Measurements from ENCODE around the gene ASS1.
"Not testable (repeated sequence)": the region's sequence is repeated elsewhere in the genome, so short reads cannot be mapped to it uniquely, and the experiment has no call there.

Gene ASS1

DNA sequence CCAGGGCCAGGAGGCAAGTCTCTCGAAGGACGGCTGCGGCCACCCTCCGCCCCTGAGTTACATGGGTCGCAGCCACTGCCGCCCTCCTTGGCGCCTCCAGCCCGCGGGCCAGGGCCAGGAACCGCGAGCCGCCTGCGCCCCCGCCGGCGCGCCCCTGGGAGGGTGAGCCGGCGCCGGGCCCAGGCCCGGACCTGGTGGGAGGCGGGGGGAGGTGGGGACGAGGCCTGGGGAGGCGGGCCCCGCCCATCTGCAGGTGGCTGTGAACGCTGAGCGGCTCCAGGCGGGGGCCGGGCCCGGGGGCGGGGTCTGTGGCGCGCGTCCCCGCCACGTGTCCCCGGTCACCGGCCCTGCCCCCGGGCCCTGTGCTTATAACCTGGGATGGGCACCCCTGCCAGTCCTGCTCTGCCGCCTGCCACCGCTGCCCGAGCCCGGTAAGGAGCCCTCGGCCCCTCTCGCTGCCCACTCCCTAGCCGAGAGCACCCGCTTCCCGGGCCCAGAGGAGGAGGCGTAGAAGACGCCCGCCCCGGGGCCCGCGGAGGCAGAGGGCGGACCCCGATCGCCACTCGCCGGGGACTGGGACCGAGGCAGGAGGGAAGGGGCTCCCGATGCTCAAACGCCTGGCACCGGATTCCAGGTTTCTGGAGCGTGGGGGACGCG, at the start of gene ASS1:
ASS1 (plus strand) TSS at position 397 of the 657 bp plus-strand sequence. CDS start 7,268 bp downstream, outside the sequence.
- no peak for DNase-seq

- no peak for DNase-seq
Observed at GRCh38 chr9:130395810-130396435, 48.8 kb upstream of the ASS1 start.

DNA sequence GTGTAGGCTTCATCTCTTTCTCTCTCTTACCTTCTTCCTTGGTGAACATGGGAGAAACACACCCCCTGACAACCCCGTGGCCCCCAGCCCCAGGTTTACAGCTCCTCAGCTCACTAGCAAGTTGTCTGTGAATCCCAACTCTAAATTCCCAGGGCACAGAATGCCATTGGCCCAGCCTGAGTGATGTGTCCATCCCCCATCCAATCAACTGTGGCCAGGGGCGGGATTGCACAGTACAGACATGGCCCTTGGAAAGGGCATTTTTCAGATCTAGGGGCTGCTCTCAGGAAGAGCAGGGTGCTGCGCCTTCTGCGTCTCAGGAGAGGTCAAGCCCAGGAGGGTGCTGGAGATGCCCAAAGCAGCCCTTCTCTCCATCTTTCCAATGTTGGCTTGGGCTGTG, 48.2 kb upstream of the ASS1 start:
- DNase-seq, result no peak

GRCh38 chr9:130398487-130399240, 46.1 kb upstream of the ASS1 start:
- no peak for DNase-seq

GRCh38 chr9:130399768-130400167, 45.0 kb upstream of the ASS1 start:
- DNase-seq, result no peak

- no peak for DNase-seq
Observed at GRCh38 chr9:130400870-130401269, 43.9 kb upstream of the ASS1 start.

GRCh38 chr9:130401742-130402141, 43.0 kb upstream of the ASS1 start:
- DNase-seq, result not testable (repeated sequence)

DNA sequence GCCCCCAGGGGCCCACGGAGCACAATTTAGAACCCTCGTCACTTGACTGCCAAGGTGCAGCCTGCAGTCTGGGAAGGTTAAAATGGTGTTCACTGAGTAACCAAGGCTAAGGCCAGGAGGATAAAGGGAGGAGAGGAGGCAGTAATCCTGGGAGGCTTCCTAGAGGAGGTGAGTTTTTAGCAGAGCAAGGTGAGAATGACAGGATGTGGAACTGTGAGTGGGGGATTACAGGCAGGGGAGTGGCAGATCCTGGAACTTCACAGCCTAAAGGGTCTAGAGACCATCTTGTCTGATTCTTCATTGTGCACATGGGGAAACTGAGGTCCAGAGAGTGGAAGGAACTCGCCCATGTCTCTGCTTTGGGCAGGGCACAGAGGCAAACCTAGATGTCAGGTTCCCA, 42.5 kb upstream of the ASS1 start:
- DNase-seq, result no peak

- no peak for DNase-seq
Observed at GRCh38 chr9:130402645-130403440, 41.9 kb upstream of the ASS1 start.

DNA sequence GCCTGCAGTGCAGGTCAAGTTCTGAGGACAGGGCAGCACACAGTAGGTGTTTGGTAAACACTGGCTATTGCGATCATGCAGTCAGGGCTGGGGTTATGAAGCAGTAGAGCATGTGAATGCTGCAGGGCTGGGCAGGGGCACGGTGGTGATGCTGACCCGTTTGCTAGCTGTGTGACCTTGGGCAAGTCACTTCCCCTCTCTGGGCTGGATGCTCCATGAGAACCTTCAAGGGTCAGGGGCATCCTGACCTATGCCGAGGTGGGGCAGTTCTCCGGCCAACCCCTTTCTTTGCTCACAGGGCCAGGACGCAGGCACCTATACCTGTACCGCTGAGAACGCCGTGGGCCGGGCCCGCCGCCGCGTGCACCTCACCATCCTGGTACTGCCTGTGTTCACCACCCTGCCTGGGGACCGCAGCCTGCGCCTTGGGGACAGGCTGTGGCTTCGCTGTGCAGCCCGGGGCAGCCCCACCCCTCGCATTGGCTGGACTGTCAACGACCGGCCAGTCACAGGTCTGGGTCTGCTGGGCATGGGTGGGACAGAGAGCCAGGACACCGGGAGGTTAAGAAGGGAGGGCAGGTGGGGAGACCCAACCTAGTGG, 39.0 kb upstream of the ASS1 start:
- DNase-seq, result no peak

DNA sequence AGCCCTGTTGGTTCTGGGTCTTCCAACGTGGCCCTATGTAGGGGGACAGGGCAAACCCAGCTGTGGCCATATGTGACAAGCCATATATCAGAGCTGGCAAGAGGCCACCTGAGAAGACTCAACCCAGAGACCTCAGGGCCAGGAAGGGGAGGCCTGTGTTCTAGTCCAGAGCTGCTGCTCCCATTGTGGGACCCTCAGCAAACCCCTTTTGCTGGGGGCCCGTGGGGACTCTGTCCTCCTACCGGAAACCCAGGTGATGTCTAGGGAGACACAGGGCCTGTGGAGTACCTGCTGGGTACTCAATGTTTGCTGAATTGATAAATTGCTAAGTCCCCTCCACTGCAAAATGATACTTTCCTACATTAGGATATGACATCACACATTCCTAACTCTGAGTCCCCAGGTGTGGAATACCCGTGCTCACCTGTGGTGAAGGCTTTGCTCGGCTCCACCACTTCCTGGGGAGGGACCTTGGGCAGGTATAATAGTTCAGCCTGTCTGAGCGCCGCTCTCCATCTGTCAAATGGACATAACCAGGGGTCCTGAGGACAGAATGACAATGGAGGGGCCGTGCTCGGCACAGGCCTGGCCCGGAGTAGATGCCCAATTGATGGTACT, 38.4 kb upstream of the ASS1 start:
- no peak for DNase-seq

GRCh38 chr9:130407916-130408663, 36.7 kb upstream of the ASS1 start:
- DNase-seq, result no peak

DNA sequence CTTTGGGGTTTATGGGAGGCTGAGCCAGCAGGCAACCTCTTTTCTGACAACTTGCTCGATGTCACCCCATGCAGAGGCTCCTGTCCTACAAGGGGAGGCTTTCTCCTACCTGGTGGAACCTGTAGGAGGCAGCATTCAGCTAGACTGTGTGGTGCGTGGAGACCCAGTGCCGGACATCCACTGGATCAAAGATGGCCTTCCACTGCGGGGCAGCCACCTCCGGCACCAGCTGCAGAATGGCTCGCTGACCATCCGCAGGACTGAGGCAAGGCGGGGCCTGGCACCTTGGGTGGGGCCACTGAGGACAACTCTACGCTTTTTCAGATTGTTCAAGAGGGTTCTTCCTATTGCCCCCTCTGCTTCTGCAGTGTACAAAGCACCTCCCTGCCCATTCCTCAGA, 36.1 kb upstream of the ASS1 start:
- no peak for DNase-seq

DNA sequence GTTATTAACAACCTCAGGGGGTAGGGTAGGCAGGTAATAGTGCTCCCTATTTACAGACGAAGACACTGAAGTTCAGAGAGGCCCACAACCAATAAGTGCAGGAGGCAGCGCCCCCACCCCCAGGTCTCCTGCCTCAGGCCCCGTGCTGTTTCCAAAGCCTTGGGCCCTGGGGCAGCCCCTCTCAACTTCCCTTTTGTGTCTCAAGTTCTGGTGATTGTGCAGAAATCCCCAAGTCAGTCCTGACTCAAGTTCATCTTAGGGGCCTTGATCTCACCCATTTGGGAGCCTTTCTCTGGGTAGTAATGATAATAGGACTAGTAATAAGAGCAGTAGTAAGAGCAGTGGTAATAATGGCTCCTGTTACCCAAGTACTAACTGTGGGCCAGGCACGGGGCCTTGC, 35.5 kb upstream of the ASS1 start:
- no peak for DNase-seq

- no peak for DNase-seq
Observed at GRCh38 chr9:130410443-130410842, 34.3 kb upstream of the ASS1 start.

DNA sequence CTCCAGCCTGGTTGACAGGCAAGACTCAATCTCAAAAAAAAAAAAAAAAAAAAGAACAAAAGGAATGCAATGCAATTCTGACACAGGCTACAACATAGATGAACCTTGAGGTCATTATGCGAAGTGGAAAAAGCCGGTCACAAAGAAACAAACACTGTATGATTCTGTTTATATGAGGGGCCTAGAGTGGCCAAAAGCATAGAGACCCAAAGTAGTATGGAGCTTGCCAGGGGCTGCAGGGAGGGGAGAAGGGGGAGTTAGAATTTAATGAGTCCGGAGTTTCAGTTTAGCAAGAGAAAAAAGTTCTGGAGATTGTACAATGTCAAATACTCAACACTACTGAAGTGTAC, 33.2 kb upstream of the ASS1 start:
- DNase-seq, result no peak

DNA sequence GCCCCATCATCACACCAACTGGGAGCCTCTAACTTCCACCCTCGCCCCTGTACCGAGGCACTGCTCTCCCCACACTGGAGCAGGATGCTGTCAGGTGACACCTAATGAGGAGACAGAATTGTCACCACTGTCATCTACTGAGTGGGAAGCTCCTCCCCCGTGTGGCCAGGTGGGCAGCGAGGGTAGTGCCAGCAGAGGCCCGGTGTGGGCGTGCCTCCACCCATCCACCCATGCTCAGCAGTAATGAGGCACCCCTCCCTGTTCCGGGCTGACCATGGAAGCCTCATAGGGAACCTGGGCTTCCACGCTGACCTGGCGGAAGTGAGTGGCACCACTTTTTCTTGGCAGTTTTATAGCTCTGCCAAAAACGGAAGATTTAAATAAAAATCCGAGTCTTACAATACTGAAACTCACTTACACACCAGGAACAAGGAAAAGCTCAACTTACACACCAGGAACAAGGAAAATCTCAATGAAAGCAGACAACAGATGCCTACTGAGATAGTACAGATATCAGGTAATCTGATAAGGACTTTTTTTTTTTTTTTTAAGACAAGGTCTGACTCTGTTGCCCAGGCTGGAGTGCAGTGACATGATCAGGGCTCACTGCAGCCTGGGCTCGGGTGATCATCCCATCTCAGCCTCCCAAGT, 30.6 kb upstream of the ASS1 start:
- no peak for DNase-seq

DNA sequence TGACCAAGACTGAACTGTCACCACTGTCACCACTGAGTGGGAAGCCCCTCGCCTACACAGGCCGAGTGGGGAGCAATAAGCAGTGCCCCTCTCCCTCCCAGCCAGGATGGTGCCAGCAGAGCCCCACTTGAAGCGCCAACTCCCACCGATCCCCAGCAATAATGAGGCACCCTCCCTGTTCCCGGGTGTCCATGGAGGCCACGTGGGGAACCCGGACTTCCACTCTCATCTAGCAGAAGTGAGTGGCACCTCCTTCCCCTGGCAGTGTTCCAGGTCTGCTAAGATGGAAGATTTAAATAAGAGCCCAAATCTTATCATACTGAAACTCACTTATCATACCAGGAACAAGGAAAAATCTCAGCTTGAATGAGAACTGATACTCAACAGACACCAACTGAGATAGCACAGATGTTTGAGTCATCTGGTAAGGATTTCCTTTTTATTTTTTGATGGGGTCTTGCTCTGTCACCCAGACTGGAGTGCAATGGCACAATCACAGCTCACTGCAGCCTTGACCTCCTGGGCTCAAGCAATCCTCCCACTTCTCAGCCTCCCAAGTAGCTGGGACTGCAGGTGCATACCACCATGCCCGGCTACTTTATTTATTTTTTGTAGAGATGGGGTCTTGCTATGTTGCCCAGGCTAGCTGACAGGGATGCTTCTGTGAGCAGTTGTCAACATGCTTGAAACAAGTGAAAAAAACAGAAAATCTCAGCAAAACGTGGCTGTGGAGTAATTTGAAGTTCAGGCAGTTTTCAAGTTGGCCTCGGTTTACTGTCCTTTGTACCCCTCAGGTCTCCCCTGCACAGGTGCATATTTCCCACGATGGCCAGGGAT, 29.6 kb upstream of the ASS1 start:
- no peak for DNase-seq

DNA sequence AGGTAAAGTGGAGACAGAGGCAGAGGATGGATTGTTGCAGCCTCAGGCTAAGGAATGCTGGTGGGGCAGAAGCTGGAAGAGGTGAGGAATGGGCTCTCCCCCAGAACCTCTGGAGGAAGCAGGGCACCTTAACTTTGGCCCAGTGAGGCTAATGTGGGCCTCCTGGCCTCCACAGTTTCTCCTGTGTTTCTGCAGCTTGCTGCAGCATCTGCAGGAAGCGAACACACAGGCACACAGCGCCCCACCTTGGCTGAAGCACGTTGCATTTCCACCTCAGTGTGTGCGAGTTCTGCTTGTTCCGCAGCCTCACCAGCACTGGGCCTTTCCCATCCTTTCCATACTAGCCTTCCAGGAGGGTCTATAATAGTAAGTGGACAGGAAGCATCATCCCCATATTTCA, 27.2 kb upstream of the ASS1 start:
- no peak for DNase-seq

- no peak for DNase-seq
Observed at GRCh38 chr9:130418776-130419175, 26.0 kb upstream of the ASS1 start.

All from NCI-H446 (cell line).